HG03439 (cell line): ENCODE results near the gene NDUFS5.
"Not testable (repeated sequence)": the region's sequence is repeated elsewhere in the genome, so short reads cannot be mapped to it uniquely, and the experiment has no call there.

Experiments used
- ATAC-seq: cut with Tn5 transposase; IDR thresholded peaks from one replicate; pipeline ENCODE4 v1.9.1; 2021; ENCODE audit warnings: mild to moderate bottlenecking, moderate library complexity; ENCODE audit not compliant: unreplicated experiment

Gene NDUFS5

GRCh38 chr1:39061951-39062350, 35.8 kb downstream of the NDUFS5 start:
- no peak for ATAC-seq

- ATAC-seq = no peak
Observed at GRCh38 chr1:39063191-39063590, 37.0 kb downstream of the NDUFS5 start.

- no peak for ATAC-seq
Observed at GRCh38 chr1:39063775-39064174, 37.6 kb downstream of the NDUFS5 start.

- no peak for ATAC-seq
Observed at GRCh38 chr1:39065542-39065941, 39.4 kb downstream of the NDUFS5 start.

GRCh38 chr1:39068227-39068626, 42.1 kb downstream of the NDUFS5 start:
- ATAC-seq = not testable (repeated sequence)

DNA sequence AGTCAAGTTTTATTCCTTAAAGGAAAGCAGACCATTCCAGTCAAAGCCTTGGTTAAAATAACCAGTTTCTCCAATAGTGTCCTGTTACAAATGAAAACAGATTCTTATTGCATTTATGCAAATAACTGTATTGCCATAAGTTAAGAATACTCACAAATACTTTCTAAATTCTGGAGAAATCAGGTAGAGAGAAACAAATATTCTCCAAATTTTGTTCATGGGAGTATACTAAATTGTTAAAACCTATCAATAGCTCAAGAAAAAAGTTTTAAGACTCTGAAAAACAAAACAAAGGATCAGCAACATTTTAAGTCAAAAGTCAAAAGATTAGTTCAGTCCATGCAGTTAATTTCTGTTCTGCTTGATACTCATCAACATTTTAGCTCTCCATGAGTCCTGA, 45.4 kb downstream of the NDUFS5 start:
- not testable (repeated sequence) for ATAC-seq

GRCh38 chr1:39076127-39076798, 50.1 kb downstream of the NDUFS5 start:
- no peak for ATAC-seq

GRCh38 chr1:39076799-39077148, 50.6 kb downstream of the NDUFS5 start:
- ATAC-seq = no peak

DNA sequence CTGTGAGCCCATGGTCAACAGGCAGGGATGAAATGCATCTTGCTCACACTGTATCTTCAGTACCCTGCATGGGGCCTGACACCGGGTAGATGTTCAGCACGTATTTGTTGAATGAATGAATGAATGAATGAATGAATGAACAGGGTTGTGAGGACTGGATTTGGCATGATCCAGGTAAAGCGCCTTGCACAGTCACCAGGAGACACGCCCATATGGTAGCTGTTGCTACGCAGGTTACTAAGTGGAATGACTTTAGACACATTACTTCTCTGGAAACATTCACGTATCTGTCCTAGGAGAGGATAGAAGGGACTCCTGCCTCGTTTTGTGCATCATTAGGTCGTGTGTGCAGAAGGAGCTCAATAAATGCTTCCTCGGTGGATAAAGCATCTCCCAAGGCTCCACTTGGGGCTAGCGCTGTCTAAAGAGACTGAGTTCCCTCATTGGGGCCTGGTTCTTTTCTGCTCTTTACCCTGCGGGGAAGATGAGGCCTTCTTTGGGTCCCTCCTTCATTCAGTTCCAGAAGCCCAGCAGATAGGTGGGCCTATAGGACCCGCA, 54.2 kb downstream of the NDUFS5 start:
- ATAC-seq = no peak

- ATAC-seq = no peak
Observed at GRCh38 chr1:39080831-39081270, 54.7 kb downstream of the NDUFS5 start.

- no peak for ATAC-seq
Observed at GRCh38 chr1:39081271-39082009, 55.3 kb downstream of the NDUFS5 start.

DNA sequence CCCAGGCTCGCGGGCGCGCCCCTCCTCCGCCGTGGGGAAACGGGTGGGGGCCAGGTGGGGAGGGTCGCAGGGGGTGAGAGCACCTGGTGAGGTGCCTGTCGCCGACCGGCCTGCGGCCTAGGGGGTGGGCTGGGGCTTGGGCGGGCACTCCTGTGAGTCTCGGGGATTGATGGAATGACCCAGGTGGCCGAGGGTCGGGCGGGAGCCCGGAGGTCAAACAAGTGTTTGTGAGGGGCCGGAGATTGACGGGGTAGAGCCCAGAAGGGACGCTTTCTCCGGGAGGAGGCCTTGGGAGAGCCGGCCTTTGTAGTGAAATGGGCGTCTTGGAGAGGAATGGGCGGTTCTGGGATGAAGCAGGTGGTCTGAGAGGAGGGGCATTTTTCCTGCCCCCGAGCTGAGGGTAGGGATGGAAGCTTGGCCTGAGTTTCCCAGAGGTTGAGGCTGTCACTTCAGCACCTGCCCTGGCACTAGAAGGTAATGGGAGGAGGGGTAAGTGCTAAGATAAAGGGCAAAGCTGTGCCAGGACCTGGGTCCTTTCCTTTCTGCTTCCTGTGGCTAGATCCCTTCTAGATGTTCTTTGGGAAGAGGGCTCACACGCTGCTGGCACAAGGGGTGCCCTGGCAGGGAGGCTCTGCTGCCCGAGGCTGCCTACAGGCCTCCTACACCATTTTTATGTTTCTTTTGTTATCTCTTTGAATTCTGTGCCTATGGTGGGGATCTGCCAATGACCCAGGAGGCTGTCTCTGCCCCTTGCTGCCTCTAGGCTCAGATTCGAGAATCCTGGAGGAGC, 56.1 kb downstream of the NDUFS5 start:
- ATAC-seq = no peak

- ATAC-seq = no peak
Observed at GRCh38 chr1:39082811-39083576, 56.8 kb downstream of the NDUFS5 start.

GRCh38 chr1:39084191-39084590, 58.0 kb downstream of the NDUFS5 start:
- no peak for ATAC-seq
